GM18498 (cell line): ENCODE measurements around the gene TMEM53.
"Not testable (repeated sequence)": the region's sequence is repeated elsewhere in the genome, so short reads cannot be mapped to it uniquely, and the experiment has no call there.

Experiments used
- ATAC-seq: cut with Tn5 transposase; IDR thresholded peaks from one replicate; pipeline ENCODE4 v1.9.1; 2021; ENCODE audit warnings: mild to moderate bottlenecking, moderate library complexity; ENCODE audit not compliant: unreplicated experiment

The TMEM53 gene

GRCh38 chr1:44699375-44699774 is 25.1 kb upstream of the TMEM53 start:
- not testable (repeated sequence) for ATAC-seq

- ATAC-seq, result no peak
Measured at GRCh38 chr1:44698138-44698537, 23.9 kb upstream of the TMEM53 start.

- peak; percentile 65 for ATAC-seq
Measured at GRCh38 chr1:44696789-44697345, 22.6 kb upstream of the TMEM53 start.

- no peak for ATAC-seq
Measured at GRCh38 chr1:44696101-44696500, 21.8 kb upstream of the TMEM53 start.

GRCh38 chr1:44695671-44696070 is 21.4 kb upstream of the TMEM53 start:
- ATAC-seq, result no peak

- ATAC-seq, result peak; percentile 69
Measured at GRCh38 chr1:44694863-44695478, 20.7 kb upstream of the TMEM53 start.

- no peak for ATAC-seq
Measured at GRCh38 chr1:44693900-44694299, 19.6 kb upstream of the TMEM53 start.

GRCh38 chr1:44693159-44693558 is 18.9 kb upstream of the TMEM53 start:
- ATAC-seq, result no peak

GRCh38 chr1:44689447-44689765 is 15.1 kb upstream of the TMEM53 start:
- ATAC-seq, result no peak

GRCh38 chr1:44688760-44689446 is 14.6 kb upstream of the TMEM53 start:
- no peak for ATAC-seq

GRCh38 chr1:44685881-44686280 is 11.6 kb upstream of the TMEM53 start:
- ATAC-seq, result no peak

- ATAC-seq, result no peak
Measured at GRCh38 chr1:44685218-44685617, 10.9 kb upstream of the TMEM53 start.

GRCh38 chr1:44684525-44684924 is 10.2 kb upstream of the TMEM53 start:
- peak; percentile 53 for ATAC-seq

GRCh38 chr1:44682883-44683265 is 8.6 kb upstream of the TMEM53 start:
- no peak for ATAC-seq

GRCh38 chr1:44681905-44682882 is 7.9 kb upstream of the TMEM53 start:
- ATAC-seq, result no peak

GRCh38 chr1:44679468-44679867 is 5.2 kb upstream of the TMEM53 start:
- ATAC-seq, result no peak

GRCh38 chr1:44678626-44679025 is 4.3 kb upstream of the TMEM53 start:
- ATAC-seq, result no peak

- no peak for ATAC-seq
Measured at GRCh38 chr1:44678120-44678519, 3.8 kb upstream of the TMEM53 start.

GRCh38 chr1:44677201-44677766 is 3.0 kb upstream of the TMEM53 start:
- no peak for ATAC-seq

- no peak for ATAC-seq
Measured at GRCh38 chr1:44676484-44677200, 2.4 kb upstream of the TMEM53 start.
